ENCODE measurements around the gene NOC4L.

Gene NOC4L

DNA sequence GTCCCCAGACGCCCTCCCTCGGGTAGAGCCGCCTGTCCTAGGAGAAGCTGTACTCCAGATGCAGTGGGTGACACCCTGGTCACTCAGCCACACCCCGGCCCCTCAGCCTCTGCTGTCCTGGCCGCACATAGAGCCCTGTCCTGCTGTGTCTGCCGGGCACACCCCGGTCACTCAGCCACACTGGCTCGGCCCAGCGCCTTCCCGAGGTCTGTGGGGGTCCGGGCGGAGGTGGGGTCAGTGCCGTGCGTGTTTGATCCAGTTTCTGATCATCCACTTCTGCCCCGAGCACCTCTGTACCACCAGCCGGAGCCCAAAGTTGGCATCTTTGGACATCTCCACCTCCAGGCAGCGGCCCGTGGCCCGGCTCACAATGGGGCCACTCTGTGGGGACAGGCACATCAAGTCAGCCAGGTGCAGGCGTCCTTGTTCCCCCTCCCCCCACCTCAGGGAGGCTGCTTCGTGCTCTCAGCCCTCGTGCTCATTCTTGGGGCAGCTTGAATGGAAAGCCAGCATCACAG lies 52.7 kb downstream of the NOC4L start:
- in situ Hi-C loops (cut with MboI; ENCODE audit: low pct_unique_long_range_greater_than_20kb, low sequenced_read_pairs, unreplicated experiment) = no loop called here
- DNase-seq (ENCODE audit: low spot score) = no peak
- TF ChIP-seq, protein P1, sequence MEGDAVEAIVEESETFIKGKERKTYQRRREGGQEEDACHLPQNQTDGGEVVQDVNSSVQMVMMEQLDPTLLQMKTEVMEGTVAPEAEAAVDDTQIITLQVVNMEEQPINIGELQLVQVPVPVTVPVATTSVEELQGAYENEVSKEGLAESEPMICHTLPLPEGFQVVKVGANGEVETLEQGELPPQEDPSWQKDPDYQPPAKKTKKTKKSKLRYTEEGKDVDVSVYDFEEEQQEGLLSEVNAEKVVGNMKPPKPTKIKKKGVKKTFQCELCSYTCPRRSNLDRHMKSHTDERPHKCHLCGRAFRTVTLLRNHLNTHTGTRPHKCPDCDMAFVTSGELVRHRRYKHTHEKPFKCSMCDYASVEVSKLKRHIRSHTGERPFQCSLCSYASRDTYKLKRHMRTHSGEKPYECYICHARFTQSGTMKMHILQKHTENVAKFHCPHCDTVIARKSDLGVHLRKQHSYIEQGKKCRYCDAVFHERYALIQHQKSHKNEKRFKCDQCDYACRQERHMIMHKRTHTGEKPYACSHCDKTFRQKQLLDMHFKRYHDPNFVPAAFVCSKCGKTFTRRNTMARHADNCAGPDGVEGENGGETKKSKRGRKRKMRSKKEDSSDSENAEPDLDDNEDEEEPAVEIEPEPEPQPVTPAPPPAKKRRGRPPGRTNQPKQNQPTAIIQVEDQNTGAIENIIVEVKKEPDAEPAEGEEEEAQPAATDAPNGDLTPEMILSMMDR (IDR thresholded peaks at IDR 0.05; ENCODE audit: extremely low read depth, insufficient read depth, missing control alignments) = no peak

DNA sequence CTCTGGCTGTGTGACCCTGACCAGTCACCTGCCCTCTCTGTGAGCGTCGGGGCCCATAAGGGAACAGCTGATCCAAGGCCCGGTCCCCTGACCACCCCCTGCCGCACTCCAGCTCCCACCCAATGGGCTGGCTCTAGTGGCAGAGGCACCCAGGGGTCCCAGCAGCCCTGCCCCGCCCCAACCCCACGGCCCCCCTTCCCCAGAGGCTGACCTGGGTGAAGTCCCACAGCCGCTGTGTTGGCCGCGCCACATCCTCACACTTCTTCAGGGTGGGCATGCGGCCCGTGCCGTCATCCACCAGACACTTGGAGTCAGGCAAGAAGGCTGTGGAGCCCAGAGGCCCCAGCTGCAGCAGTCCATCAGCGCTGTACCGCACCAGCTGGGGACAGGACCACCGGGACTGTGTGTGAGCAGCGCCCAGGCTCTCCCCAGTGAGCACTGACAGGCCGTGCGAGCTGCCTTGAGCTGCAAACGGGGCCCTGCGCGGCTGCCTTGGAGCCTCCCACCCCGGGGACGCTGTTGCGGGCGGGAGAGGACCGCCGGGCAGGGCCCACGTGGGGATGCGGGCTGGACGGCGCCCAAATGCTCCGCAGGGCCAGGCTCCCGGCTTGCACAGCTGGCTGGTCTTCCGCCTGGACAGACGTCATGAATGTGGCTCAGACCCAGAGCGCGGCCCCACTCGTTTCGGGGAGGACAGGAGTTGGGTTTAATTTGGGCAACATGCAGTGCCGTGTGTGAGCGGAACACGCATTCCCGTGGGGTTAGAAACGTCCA lies 53.5 kb downstream of the NOC4L start:
- DNase-seq (ENCODE audit: low spot score) = no peak
- TF ChIP-seq, protein P1 (IDR thresholded peaks at IDR 0.05; ENCODE audit: extremely low read depth, insufficient read depth, missing control alignments) = no peak
- in situ Hi-C loops (cut with MboI; ENCODE audit: low pct_unique_long_range_greater_than_20kb, low sequenced_read_pairs, unreplicated experiment) = no loop called here

DNA sequence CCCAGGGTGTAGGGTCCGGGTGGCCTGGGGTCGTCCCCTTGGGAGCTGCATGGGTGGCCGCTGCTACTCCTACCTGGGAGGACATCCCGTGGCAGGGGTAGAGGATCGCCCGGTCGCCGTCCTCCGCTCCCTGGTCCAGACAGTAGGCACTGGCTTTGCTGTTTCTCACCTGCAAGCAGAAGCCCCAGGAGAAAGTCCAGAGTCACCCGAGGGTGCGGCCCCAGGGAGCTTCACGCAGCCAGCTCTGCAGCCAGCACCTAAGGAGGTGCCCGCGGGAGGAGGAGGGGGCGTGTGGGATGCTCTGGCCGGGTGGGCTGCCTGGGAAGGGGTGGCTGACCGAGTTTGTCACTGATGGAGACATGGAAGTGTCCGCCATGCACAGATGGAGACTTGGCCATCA lies 54.8 kb downstream of the NOC4L start:
- in situ Hi-C loops (cut with MboI; ENCODE audit: low pct_unique_long_range_greater_than_20kb, low sequenced_read_pairs, unreplicated experiment) = no loop called here
- TF ChIP-seq, protein P1 (IDR thresholded peaks at IDR 0.05; ENCODE audit: extremely low read depth, insufficient read depth, missing control alignments) = no peak
- DNase-seq (ENCODE audit: low spot score) = no peak

DNA sequence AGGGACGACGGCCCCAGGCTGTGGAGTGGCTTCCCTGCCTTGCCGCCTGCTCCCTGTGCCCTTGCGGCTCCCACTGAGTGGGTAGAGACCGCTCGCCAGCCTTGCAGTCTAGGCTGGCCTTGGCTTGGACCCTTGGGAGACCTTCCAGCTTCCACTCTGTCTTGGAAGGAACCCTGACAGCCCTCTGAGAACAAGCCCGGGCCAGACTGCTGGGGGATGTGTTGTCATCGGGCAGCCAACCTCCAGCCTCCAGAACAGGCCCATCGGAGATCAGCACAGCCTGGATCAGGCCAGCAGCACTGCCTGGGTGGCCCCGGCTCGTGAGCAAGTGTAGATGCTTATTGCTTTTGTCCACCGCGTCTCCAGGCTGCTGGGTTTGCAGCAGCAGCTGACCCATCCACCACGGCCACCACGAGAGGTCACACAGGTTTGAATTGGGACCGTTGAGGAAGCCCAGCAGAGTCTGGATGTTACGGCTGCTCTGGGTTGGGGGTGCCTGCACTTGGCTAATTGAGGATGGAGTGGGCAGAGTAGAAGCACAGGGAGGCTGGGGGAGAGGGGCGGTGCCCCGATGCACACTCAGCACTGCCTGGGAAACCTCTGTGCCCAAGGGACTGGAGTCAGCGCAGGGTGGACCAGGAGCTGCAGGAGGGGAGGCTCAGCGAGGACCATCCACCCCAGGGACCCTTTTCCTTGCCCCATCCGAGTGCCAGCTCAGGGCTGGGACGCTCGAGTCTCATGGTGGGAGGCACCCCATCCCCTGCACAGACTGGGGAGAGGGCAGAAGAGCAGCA lies 55.5 kb downstream of the NOC4L start:
- DNase-seq (ENCODE audit: low spot score) = no peak
- in situ Hi-C loops (cut with MboI; ENCODE audit: low pct_unique_long_range_greater_than_20kb, low sequenced_read_pairs, unreplicated experiment) = no loop called here
- TF ChIP-seq, protein P1 (IDR thresholded peaks at IDR 0.05; ENCODE audit: extremely low read depth, insufficient read depth, missing control alignments) = no peak

DNA sequence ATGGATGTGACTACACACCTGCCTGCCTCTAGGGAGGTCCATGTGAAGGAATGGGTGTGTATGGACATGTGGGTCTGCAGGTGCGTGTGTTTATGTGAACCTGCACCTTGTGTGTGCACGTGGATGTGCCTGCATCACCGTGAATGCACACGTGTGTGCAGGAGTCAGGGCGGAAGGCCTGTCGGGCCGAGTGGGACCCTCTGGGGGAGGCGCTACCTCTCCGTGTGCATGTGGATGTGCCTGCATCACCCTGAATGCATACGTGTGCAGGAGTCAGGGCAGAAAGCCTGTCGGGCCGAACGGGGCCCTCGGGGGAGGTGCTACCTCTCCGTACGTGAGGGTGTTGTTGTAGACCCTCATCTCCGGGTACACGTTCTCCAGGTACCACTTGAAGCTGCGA lies 56.5 kb downstream of the NOC4L start:
- TF ChIP-seq, protein P1 (IDR thresholded peaks at IDR 0.05; ENCODE audit: extremely low read depth, insufficient read depth, missing control alignments) = no peak
- DNase-seq (ENCODE audit: low spot score) = no peak
- in situ Hi-C loops (cut with MboI; ENCODE audit: low pct_unique_long_range_greater_than_20kb, low sequenced_read_pairs, unreplicated experiment) = no loop called here

DNA sequence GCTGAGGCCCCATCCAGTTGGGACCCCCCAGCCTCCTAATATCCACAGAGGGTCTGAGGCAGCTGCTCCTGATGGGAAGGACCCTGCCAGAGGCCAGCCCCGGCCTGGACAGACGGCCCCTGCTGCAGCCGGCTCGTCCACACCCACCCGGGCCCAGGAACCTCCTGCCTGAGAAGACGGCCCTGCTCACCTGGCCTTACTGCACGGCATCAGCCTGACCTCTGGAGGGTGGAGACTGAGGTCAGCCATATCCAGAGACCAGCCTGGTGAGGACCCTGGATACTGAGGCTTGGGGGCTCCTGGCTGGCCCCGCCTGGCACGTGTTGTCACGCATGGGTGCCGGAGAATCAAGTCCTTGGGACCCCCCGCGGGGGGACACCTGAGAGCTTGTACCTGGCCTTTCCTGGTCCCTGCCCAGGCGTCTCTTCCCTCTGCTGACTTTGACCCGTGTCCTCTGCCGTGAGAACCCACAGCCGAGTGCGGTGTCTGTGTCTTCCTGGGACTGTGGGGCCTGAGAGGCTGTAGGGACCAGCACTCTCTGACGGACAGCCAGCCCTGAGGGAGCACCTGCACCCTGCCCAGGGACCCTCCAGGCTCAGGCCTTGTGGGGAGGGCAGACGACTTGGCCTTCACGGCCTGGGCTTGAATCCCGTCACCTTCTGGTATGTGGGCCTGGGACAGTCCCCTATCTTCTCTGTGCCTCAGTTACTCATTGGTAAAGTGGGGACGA lies 57.3 kb downstream of the NOC4L start:
- in situ Hi-C loops (cut with MboI; ENCODE audit: low pct_unique_long_range_greater_than_20kb, low sequenced_read_pairs, unreplicated experiment) = no loop called here

More for the DNA sequence above, 57.3 kb downstream of the NOC4L start:
- DNase-seq (ENCODE audit: low spot score) = no peak
- TF ChIP-seq, protein P1 (IDR thresholded peaks at IDR 0.05; ENCODE audit: extremely low read depth, insufficient read depth, missing control alignments) = no peak
